Stimulated activated CD8-positive, alpha-beta memory T cell treated with anti-CD3 and anti-CD28 coated beads, Interleukin-4, amount 100 ng/mL, for 24 hours (primary cell): ENCODE data around the gene COL5A1.

Experiments
- DNase-seq: peaks from one replicate; pipeline ENCODE4 v3.0.0-alpha.2; 2020; ENCODE audit warnings: low read depth

COL5A1 gene

GRCh38 chr9:134880484-134881312 is 239.1 kb downstream of the COL5A1 start, which contains the start of gene FCN2:
TSS of gene FCN2 (plus strand) at chr9:134880810. CDS start at chr9:134880822, 12 bp downstream.
- DNase-seq = no peak

GRCh38 chr9:134881313-134881670 is 239.7 kb downstream of the COL5A1 start:
- no peak for DNase-seq

- no peak for DNase-seq
These were observed 240.7 kb downstream of the COL5A1 start for GRCh38 chr9:134882204-134882785.

GRCh38 chr9:134883040-134883782 is 241.6 kb downstream of the COL5A1 start:
- no peak for DNase-seq

- DNase-seq = no peak
These were observed 242.9 kb downstream of the COL5A1 start for GRCh38 chr9:134884492-134884891.

GRCh38 chr9:134885001-134885678 is 243.5 kb downstream of the COL5A1 start:
- DNase-seq = no peak

GRCh38 chr9:134885679-134886412 is 244.2 kb downstream of the COL5A1 start:
- DNase-seq = no peak

- no peak for DNase-seq
These were observed 244.9 kb downstream of the COL5A1 start for GRCh38 chr9:134886413-134886913.

GRCh38 chr9:134887219-134887618 is 245.6 kb downstream of the COL5A1 start:
- DNase-seq = no peak

- DNase-seq = no peak
These were observed 246.3 kb downstream of the COL5A1 start for GRCh38 chr9:134887686-134888602.

GRCh38 chr9:134888603-134889190 is 247.1 kb downstream of the COL5A1 start:
- DNase-seq = no peak

GRCh38 chr9:134889386-134890154 is 248.0 kb downstream of the COL5A1 start:
- DNase-seq = no peak

GRCh38 chr9:134890155-134890495 is 248.5 kb downstream of the COL5A1 start:
- no peak for DNase-seq

- DNase-seq = no peak
These were observed 249.4 kb downstream of the COL5A1 start for GRCh38 chr9:134891053-134891452.

- DNase-seq = no peak
These were observed 250.1 kb downstream of the COL5A1 start for GRCh38 chr9:134891713-134892112.

GRCh38 chr9:134892221-134892620 is 250.6 kb downstream of the COL5A1 start:
- no peak for DNase-seq

- no peak for DNase-seq
These were observed 251.3 kb downstream of the COL5A1 start for GRCh38 chr9:134892820-134893420.
